GM19395 (cell line): Measurements from ENCODE around the gene LSP1.

Experiments
- ATAC-seq: cut with Tn5 transposase; IDR thresholded peaks from one replicate; pipeline ENCODE4 v1.9.1; 2021; ENCODE audit warnings: mild to moderate bottlenecking, moderate library complexity; ENCODE audit not compliant: unreplicated experiment

The LSP1 gene

DNA sequence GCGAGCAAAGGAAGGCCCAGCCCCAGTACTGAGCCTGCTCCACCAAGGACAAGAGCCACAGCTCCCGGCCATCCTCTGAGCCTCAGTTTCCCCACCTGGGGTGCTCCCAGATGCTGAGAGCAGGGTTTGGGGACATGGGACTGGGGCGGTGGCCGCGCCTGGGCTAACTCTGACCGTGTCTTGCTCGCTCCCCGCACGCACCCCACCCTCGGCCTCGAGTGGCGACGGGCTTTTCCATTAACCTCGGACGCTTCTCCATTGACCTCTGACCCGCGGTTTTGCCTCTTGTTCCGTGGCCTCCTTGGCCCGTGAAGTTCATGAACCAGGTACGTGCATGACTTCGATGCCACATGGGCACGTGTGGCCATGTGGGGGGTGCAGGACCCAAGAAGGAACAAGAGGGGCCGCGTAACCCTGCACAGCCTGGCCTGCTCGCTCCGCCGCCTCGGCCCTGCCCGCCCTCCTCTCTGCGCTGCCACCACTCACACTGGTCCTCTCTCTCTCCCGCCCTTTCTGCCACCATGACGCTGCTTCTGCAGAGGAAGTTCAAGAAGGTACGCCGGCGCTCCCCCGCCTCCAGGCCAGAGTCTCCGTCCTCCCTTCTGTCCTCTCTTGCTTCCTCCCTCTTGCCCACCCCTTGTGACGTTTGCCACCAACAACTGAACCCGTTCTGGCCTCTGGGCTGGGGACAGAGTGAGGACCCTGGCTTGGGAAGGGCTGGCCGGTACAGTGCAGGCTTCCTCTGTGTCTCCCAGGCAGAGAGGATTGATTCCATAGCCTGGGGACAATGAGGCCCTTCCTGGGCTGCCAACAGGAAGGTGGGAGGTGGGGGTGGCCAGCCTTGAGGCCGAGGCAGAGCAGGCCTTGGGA is 73.5 kb downstream of the LSP1 start:
- no peak for ATAC-seq

DNA sequence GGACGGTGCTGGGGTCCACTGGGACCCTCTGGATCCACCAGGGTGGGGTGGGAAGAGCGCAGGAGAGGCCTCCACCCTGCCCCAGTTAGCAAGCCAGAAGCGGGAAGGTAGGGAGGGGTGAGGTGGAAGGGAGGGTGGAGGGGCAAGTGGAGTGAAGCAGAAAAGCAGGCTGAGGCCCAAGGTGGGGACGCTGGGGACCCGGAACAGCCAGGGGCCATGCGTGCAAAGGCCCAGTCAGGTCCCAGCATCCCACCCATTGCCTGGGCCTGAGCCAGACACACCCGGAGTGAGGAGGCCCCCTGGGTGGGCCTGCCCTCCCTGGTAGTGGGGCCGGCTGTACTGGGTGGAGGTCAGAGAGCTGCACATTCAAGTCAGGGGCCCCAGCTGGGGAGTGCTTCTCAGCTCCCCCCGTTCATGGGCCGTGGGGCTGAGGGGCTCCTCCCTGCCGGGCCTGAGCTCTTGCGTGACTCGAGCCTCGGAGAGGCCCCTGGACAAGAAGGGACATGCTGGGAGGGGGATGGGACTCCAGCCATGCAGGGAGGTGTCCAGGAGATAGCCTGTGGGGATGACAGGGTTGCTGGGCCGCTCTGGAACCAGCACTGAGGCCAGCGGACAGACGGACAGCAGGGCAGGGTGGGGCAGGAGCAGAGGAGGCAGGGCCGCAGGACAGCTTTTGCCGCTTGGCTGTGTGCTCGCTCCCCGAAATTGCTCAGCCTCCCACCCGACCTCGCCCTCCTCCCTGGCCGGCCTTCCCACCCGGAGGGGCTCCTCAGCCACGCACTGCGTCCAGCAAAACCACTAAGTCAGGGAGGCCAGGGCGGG is 74.4 kb downstream of the LSP1 start:
- ATAC-seq, result no peak

DNA sequence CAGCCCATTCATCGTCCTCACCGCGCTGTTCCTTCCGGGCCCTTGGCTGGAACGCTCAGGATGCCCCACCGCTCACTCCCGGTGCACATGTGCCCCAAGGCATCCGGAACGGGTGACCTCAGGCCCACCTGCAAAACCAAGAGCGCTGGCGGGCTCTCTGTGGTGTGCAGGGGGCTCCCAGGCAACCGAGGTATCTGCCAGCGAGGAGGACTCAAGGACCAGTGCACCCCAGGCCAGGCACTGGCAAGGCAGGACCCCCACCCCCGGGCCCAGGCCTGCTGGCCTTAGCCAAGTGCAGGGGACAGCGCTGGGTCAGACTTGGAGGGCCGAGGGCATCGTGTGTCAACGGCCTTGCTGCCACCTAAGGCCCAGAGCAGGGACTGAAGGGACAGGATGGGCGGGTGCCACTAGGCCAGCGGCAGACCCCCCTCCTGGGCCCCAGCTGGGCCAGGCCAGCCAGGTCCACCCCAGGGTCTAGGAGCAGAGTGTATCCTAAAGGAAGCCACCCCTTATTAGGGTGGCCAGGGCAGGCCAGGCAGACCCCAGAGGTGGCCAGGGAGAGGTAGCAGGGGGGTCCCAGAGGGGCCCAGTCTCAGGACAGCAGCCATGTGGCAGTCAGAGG is 75.1 kb downstream of the LSP1 start:
- ATAC-seq, result no peak

DNA sequence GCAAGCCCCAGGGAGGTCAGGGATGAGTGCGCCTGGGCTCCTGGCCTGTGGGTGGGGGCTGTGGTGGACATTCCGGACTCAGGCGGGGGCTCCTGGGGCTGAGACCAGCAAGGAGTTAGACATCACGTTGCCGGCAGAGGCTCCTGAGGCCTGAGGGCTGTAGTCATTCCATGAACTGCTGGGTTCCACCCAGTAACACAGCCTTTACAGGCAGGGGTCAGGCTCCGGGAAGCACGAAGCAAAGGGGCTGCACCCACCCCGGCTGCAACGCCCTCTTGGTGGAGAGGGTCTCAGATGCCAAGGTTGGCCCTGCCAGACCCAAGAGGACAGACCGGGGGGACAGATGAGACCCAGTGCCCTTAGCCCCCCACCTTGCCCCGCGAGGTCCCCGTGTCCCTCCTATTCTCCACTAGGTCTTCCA is 75.6 kb downstream of the LSP1 start:
- no peak for ATAC-seq

DNA sequence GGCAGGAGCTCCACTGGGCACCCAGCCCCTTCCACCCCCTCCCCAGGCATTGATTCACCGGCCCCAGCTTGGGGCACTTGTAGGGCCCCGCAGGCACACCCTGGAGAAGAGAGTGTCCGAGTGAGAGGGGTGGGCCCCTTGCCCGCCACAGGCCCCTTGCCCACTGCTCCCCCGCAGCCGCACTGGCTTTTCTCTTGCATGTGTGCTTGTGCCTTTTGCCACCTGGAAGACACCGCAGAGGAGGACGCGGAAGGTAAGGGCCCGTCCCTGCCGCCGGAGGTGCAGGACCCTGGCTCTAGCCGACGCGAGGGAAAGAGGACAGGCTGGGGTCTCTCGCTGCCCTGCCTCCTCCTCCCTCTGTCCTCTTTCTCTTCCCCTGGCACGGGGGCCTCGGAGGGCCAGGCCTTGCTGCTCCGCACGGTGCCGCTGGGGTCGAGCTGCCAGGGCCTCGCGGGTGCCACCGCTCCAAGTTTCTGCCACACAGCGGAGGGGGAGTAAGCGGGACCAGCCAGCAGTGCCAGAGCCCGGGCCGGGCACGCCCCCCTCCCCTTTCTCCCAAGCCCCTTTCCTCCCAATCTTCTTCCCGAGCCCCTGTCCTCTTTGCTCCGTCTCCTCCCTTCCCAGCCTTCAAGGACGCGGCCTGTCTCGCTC is 76.1 kb downstream of the LSP1 start:
- no peak for ATAC-seq

DNA sequence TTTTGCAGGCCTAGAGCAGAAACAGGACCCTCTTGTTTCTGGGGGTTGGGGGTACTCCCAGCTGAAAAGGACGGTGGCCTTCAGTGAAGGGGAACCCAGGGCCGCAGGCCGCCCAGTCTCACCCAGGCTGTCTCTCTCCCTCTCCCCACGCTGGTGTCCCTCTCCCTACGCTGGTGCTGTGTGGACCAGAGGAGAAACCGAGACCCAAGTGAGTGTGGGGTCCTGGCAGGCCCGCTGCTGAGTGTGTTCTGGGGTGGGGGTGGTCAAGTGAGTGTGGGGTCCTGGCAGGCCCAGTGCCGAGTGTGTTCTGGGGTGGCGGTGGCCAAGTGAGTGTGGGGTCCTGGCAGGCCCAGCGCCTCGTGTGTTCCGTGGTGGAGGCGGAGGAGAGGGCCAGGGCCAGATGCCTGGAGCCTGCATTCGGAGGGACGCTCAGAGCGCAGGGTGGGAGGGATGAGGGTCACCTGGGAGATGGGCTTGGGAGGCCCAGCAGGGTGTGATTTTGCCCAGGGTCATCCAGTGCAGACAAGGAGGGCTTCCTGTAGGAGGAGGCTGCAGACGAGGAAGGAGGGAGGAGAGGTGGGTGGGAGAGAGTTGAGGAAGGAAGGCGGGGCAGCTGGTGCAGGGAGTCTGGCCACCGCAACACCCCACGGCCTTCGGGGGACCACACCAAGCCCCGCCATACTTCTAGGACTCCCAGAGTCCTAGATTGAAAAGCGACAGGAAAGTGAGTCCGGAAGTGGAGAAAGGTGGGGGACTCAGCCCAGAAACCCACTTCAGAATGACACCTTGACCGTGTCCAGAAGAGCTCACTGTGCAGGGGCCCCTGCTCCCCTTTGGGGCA is 77.0 kb downstream of the LSP1 start:
- ATAC-seq, result no peak

DNA sequence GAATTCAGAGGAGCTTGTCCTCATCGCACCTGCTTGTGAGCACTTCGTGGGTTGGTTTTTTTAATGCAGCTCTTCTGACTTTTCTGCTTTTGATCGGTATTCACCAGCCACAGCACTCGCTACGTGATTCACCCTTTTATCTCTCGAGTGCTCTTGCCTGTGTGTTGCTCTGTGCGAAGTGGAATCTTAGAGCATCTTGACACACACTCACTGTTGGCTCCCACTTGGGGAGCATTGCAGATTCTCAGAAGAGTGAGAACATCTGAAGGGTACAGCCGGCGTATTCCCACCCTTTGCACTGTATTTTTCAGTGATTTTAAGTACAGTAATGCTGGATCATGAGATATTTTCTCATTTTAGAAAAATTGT is 77.6 kb downstream of the LSP1 start:
- ATAC-seq, result no peak

DNA sequence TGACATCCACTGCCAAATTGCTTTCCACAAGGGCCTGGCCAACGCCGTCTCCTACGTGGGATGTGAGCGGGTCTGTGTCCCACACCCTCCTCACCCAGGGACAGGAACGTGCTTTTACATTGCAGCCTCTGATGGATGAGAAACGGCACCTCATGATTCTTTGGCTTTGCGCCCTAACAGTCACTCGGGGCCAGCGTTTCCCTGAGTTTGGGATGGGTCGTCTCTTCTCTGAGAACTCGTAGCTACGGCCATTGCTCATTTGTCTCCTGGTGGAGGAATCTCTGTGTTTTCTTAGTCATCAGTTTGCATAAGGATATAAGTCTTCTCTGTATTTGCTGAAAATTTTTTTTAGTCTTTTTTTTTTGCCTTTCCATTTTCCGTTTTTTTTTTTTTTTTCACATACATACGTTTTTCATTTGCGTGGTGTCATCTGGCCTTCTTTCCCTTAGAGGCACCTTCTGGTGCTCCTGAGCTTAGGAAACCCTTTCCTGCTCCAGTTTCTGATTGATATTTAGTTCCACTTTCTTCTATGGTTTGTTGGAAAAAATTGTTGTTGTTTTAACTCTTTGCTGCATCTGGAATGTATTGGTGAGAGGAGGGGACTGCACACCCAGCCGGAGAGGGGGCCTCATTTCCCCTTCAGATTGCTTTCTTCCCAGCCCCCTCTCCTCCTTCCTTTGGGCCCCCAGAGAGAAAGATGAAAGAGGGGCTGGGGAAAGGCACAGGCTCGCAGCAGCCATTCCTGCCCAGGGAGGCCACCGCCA is 78.6 kb downstream of the LSP1 start:
- no peak for ATAC-seq

DNA sequence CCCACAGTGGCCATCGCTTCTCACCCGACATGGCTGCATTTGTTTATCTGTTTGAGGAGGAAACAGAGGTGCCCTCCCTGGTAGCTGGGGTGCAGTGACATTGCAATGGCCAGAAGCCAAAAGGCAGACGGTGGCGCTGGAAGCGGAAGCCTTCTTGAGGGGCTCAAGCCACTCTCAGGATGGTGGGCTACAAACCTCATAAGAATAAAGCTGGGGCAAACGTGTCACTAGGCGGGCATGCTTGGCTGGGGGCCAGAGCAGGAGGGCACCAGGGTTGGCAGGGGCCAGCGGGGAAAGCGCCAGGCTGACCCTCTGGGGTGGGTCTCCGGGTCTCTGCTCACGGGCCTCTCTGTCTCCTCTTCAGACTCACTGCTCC is 79.2 kb downstream of the LSP1 start:
- no peak for ATAC-seq

DNA sequence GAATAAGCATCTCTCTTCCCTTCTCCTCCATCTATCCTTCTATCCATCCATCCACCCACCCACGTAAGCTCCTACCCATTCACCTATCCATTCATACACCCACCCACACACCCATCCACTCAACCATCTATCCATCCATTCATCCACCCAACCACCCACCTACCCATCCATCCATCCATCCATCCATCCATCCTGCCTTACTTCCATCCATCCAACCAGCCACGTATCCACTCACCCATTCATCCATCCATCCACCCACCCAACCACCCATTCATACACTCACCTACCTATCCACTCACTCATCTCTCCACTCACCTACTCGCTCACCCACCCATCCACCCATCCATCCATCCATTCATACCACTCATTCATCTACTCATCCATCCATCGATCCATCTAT is 79.8 kb downstream of the LSP1 start:
- ATAC-seq, result no peak

DNA sequence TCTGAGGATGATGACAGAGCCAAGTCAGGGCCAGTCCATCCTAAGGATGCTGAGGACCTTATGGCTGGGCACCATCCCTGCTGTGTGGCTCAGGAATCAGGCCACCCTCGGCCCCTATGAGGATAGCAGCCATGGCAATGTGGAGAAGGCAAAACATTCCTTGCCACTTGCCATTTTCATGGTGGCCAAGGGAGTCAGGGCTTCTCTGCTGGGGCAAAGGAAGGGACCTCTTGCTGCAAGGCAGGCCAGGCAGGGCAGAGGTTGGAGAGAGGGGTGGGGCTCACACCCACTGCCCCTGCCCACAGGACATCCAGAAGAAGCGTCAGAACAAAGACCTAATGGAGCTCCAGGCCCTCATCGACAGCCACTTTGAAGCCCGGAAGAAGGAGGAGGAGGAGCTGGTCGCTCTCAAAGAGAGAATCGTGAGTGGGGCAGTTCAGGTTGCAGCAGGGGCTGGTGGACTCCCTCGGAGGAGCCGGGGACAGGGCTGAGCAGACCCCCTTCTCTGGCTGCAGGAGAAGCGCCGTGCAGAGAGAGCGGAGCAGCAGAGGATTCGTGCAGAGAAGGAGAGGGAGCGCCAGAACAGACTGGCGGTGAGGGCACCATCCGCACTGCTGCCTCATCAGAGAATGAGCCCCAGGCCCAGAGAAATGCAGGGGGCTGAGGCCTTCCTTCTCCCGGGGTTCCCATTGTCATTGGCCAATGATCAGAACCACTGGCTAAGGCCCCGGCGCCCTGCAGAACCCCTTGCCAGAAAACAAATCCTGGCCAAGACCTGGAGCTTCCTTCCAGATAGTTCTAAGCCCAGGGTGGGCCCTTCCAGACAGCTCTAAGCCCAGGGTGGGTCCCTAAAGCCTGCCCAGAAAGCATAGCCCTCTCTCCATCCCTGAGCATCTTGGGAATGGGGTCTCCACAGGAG is 80.8 kb downstream of the LSP1 start:
- ATAC-seq, result no peak

DNA sequence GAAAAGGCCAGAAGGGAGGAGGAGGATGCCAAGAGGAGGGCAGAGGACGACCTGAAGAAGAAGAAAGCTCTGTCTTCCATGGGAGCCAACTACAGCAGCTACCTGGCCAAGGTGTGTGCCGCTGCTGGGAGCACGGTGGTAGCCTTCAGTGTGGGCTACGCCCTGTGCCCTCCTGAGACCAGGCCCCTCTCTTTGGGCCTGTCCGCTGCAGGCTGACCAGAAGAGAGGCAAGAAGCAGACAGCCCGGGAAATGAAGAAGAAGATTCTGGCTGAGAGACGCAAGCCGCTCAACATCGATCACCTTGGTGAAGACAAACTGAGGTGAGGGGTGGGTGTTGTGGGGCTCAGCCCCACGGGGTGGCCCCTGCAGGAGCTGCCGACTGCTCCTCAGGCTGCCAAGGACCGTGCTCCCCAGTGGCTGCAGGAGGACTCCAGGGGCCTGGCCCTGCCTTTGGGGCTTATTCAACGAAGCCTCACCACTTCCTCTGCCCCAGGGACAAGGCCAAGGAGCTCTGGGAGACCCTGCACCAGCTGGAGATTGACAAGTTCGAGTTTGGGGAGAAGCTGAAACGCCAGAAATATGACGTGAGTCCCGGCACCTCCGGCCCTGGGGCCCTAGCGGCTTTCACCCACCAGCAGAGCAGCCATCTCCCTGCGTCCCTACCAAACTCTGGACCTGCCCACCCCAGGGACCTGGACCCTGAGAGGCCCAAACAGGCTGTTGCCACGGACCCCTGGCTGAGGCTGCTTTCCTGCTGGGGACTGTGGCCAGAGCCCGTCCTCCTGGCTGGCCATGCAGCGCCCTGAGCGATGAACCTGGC is 81.7 kb downstream of the LSP1 start:
- no peak for ATAC-seq

DNA sequence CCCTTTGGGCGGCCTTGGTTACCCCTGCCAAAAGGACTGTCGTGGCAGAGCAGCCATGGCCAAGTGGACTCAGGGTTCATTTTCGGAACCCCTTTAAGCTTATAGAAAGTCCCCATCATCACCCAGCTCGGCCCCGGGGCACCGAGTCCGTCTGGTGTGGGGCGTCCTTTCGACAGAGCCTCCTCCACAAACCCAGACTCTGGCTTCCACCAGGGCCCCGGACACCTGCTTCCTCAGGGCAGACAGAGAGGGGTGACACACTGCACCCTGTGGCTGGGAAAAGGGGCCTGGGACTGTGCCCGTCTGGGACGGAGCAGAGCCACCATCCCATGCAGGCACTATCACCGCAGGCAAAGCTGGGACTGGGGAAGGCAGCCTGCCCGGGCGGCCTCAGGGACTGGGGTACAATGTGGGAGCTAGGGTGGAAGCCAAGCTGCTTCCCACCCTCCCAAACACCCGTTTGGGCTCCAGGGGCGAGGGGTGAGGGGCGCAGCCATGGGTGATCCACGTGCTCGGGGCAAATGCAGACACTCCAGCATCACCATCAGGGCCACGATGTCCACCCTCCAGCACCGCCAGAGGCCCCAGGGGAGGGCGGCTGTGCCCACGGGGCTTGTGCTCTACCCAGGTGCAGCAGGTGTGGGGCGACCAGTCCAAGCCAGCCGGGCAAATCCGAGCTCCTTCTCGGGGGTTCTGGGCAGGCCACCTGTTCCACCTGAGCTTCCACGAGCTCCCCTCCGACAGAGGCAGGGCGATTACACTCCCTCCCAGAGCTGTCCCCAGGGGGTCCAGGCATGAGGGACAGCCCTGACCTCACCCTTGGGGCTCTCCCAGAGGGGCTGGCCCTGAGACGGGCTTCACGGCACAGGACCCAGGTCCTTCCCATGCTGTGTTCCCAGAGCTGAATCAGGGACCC is 82.5 kb downstream of the LSP1 start:
- ATAC-seq, result no peak

DNA sequence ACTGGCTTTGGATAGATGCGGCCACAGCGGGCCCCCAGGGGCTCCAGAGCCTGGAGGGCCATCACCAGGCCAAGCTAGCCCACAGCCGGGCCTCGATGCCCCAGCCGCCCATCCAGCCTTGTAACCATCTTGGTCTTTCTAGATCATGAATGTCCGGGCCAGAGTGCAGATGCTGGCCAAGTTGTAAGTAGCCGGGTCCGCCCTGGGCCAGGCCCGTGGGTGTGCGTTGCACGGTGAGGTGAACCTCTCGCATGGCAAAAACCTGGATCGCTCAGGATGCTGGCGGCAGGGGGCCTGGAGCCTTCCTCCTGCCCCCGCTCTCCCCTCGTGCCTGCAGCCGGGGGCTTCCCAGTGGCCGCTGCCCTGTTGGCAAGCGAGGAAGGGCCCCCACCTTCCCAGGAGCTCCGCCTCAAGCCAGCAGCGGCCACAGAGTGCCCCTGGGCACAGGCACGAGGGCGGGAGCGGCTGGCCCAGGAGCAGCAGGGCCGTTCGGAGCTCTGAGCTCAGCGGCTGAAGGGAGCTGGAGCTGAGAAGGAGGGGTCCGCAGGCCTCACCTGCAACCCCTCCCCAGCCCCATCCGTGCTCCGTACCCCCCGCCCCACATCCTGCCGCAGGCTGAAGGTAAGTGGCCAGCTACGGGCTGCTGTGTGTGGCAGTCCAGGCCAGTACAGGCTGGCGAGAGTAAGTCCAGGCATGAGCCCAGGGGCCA is 83.3 kb downstream of the LSP1 start:
- no peak for ATAC-seq

DNA sequence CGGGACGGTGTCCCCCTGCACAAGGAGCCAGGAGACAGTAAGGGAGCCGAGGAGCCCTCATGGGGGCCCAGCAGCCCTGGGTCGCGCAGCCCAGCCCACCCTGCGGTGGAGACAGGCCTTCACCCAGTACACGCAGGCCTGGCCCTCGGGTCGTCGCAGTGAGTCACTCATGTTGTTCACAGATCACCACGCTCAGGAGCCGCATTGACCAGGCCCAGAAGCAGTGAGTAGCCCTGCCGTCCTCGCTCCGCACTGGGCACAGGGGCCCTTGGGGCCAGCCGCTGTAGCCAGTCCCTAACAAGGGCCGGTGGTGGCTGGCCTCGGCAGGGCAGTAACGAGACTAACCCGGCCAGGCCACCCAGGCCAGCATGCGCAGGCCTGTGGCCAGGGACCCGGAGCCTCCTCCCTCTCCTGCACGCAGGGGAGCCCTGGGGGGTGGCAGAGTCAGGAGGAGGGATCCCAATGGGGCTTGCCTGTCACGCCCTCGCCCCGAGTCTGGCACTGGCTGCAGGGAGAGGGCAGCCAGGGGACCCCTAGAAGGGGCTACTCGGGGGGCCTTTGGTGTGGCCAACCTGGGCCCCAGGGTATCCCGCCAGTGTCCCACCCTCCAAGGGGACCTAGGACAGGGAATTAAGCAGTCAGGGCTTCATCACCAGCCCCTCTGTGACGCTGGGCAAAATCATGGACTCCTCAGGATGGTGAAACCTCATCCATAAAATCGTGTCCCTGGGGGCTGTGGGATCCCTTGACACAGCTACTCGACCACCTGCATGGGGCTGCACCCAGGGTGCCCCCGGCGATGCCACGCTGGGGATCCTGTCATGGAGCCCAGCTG is 84.1 kb downstream of the LSP1 start:
- no peak for ATAC-seq
